GM18519 (cell line): Measurements from ENCODE around the gene SYVN1.
"Not testable (repeated sequence)": the region's sequence is repeated elsewhere in the genome, so short reads cannot be mapped to it uniquely, and the experiment has no call there.

Experiments used
- ATAC-seq: cut with Tn5 transposase; IDR thresholded peaks from one replicate; pipeline ENCODE4 v1.9.1; 2021; ENCODE audit warnings: mild to moderate bottlenecking, moderate library complexity; ENCODE audit not compliant: unreplicated experiment, low FRiP score

Gene SYVN1

DNA sequence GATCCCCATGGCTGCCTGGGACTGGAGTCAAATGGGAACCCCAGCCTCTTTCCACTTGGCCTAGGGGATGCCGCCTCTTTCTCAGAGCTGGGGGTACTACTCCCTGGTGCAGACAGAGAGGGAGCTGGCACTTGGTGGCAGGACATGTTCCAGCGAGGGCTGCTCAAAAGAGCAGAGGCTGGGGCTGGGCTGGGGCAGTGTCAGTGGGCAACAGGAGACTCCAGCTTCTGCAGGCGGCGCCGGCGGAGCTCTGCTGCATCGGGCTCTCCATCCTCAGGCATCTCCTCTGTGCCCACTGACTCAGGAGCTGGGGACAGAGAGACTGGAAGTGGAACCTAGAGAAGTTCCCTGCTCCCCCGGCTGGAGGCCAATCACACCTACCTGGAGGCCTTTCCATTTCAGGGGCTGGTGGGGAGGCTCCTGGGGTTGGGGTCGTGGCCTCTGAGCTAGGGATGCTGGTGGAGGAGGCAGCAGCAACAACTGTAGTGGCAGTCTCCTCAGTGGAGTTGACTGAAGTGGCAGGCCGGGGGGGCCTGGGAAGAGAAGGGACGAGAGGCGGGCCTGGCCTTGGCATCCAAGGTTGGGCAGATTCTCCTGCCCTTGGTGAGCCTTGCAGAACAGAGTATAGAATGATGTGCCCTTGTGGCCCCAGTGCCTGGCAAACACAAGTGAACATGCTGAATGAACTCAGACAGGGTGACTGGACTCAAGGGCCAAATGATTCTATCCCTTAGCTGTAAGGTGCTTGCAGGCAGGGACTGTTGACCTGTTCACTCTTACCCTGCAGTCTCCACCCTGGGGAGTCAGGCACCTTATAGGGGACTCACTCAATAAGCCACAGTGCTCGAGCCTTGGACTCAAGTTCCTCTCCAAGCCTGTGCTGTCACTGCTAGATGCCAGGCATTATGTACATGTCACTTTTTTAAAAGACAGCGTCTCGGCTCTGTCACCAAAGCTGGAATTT lies 5.9 kb downstream of the SYVN1 start:
- no peak for ATAC-seq

DNA sequence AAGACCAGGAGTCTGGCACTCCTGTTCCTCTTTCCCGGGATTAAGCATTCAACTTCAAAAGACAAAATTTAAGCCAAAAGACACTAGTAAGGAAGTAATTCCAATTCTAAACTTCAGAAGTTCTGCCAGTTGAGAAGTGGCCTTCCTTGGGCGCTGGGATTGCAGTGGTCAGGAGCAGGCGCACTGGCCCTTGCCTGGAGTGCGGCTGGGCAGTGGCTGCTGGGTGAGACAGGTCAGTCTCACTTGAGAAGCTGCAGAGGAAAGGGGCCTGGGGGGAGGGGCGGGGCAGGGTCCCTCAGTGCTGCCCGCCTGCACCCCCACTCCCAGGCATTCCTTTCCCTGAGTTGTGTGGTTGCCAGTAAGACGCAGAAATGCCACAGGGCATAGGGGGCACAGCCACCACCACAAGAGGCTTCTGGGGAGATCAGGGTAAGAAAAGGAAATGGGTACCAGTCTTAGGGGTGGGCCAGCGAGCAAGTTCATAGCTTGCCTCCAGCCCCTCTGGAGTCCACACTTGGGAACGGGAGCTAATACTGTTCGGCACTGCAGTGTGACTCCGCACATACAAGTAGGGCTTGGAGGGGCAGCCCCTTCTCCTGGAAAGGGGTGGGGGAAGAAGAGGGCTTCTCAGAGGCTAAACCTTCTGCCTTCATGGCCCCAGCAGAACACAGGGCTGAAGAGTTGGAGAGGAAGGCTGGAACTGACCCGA lies 6.7 kb downstream of the SYVN1 start:
- no peak for ATAC-seq

DNA sequence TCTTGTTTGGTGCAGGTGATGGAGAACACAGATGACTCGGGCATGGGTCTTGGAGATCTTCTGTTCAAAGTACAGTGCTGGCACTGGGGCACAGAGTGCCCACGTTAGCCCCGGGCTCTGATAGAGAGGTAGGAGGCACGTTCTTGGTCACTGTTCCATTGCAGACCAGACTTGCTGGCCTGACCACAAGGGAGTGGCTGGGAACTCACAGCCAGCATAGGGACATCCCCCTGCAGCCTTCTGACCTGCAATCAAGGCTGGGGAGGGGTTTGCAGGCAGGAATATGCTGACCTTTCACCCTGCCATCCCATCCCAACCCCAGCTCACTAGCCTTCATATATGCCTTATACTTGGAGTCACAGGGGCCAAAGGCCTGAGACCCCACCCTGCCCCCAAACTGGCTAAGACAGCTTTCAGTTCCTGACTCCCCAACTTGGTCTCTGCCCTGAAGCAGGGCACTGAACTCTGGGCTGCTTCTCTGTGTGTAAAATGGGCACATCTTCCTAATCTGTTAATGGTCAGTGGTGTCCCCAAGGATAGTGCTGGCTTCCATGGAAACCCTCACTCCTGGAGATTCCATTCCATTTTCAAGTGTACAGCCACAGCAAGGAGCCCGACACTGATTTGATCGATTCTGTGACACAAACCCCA lies 7.6 kb downstream of the SYVN1 start:
- ATAC-seq = no peak

DNA sequence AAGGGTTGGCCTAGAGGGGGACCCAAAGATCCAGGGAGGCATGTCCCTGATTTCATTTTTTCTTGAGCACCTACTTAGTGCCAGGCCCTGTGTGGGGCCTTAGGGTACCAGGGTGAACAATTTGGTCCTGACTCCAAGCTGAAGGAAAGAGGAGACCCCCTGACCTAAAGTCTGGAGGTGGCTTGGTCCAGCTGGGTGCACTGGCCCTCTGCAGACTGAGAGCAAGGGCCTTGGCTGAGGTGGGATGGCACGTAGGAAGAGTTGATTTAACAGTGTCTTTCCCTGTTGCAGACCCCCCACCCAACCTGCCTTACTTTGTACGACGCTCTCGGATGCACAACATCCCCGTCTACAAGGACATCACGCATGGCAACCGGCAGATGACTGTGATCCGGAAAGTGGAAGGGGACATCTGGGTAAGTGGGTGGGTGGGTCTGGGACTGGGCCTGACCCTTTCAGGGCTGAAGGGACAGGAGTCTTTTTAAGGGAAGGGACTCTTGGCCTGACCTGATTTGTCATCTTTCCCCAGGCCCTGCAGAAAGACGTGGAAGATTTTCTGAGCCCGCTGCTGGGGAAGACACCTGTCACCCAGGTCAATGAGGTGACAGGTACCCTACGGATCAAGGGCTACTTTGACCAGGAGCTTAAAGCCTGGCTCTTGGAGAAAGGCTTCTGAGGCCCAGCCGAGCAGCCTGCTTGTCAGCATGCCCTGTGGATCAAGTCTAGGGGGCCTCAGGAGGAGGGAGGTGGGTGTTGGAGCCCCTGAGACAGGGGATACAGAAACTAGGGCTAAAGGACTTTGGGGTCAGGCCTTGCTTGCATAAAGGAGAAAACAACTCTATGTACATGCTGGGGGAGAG lies 8.9 kb downstream of the SYVN1 start:
- ATAC-seq = no peak

DNA sequence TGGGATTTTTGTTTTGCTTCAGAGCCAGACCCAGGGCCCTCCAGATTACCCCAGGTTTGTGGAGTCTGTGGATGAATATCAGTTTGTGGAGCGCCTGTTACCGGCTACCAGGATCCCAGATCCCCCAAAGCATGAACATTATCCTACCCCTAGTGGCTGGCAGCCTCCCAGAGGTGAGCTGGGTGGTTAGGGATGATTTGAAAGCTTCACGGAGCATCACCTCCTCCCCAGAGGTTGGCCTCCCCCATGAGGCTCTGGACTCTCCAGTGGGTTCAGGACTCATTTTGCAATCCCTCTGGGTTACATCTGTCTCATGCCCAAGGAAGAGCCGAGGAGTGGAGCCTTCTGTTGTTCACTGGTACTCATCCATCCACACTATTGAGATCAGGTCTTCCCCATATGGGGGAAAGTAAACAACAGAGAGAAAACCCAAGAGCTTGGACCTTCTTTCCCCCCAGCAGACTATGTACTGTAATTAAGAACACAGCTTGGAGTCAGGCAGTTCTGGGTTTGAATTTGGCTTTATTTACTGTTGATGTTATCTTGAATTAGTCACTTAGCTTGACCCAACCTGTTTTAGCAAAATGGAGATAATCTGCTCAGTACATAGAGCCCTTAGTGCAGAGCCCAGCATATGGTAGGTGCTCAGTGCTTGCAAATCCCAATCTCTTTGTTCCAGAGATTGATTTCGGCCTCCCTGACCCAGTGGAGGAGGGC lies 9.7 kb downstream of the SYVN1 start:
- no peak for ATAC-seq

GRCh38 chr11:65121865-65122696 lies 12.2 kb downstream of the SYVN1 start, which contains the start of the genes FAU and MRPL49:
FAU (minus strand) TSS chr11:65122134; CDS start chr11:65121813, 321 bp downstream.
MRPL49 (plus strand) TSS chr11:65122321; CDS start chr11:65122347, 26 bp downstream.
- peak; percentile 52 for ATAC-seq

GRCh38 chr11:65121447-65121864 lies 12.9 kb downstream of the SYVN1 start:
- ATAC-seq = no peak

DNA sequence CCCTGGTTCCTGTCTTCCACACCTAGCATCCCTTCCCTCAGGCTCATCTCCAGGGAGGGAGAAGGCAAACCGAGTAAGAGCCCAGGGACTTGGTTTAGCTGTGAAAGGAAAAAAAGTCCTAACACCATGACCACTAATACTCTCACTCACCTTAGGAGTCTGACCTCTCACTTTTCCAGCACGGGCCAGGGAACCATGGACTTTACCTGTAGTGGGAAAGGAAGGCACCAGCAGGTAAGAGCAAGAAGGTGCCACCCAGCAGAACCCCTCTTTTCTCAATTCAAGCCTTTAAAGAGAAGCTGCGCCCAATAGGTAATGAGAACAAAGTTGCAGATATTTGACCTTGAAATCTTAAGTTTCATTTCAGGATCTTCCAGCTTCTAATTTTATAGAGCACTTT lies 13.5 kb downstream of the SYVN1 start:
- no peak for ATAC-seq

- ATAC-seq = no peak
These were observed 14.7 kb downstream of the SYVN1 start for GRCh38 chr11:65119670-65119995.

DNA sequence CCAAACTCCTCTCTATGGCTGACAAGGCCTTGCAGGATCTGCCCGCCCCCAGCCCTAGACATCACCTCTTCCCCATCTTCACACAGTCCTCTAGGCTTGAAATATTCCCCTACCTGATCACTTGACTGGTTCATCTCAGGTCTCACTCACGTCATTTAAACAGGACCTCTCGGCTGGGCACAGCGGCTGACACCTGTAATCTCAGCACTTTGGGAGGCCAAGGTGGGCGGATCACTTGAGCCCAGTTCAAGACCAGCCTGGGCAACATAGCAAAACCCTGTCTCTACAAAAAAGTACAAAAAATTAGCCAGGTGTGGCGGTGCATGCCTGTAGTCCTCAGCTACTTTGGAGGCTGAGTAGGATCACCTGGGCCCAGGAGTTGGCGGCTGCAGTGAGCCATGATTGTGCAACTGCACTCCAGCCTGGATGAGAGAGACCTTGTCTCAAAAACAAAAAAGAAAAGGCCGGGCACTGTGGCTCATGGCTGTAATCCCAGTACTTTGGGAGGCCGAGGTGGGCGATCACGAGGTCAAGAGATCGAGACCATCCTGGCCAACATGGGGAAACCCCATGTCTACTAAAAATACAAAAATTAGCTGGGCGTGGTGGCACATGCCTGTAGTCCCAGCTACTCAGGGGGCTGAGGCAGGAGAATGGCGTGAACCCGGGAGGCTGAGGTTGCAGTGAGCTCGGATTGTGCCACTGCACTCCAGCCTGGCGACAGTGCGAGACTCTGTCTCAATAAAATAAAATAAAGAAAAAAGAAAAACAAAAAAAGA lies 15.2 kb downstream of the SYVN1 start:
- not testable (repeated sequence) for ATAC-seq

DNA sequence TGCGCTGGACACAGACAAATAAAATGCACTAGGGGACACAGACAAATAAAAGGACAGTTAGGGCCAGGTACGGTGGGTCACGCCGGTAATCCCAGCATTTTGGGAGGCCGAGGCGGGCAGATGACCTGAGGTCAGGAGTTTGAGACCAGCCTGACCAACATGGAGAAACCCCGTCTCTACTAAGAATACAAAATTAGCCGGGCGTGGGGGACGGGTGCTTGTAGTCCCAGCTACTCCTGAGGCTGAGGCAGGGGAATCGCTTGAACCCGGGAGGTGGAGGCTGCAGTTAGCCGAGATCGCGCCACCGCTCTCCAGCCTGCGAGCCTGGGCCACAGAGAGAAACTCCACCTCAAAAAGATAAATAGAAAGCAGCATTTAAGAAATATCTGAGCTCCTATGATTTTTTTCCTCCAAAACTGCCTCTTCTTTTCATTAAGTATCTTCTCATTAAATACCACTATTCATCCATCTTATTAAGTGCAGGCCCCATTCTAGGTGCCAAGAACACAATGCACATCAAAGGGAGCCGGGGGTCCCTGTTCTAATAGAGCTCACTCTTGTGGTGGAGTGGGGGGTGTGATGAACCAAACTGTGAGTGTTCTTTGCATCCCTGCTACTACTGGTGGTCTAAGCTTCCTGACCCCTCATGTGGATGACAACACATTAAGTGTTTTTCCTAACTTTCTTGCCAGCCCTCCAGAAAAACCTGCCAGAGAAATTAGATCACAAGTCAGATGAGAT lies 16.1 kb downstream of the SYVN1 start:
- no peak for ATAC-seq

GRCh38 chr11:65117206-65118096 lies 16.9 kb downstream of the SYVN1 start, which contains the start of gene ZNHIT2:
ZNHIT2 (minus strand) TSS chr11:65117701; CDS start chr11:65117653, 48 bp downstream.
- peak; percentile 29 for ATAC-seq

DNA sequence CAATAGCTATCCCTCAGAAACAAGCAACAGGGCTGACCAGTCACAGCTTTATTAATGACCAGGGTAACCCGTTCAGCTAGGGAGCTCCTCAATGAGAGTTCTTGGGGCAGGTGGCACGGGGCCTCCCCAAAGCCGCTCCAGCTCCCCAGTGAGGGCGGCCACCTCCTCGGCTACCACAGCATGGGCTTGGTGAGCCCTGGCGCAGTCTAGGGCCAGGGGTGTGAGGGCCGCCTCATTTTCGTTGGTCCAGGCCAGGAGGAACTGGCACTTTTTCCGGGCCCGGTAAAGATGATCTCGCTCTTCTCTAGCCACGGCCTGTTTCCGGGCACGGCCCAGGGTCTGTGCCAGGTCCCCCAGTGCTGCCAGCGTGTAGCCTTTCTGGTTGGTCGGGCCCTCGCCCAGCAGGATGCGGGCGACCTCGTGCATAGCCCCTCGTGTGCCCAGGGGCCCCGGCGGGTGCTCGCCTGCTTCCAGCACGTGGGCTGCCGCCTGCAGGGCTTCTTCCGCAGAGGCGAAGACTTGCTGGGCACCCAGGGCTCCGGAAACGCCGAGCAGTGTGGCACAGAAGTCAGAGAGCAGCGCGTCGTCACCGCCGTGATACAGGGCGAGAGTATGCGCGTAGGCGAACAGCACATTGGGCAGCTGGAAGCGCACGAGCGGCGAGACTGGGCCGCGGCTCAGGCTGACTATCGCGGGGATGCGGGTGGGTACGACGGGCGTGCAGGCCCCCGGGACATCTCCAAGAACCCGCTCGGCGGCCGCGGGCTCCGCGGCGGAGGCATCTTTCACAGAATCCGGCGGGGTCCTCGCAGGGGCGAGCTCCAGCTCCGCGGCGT lies 17.7 kb downstream of the SYVN1 start:
- no peak for ATAC-seq

DNA sequence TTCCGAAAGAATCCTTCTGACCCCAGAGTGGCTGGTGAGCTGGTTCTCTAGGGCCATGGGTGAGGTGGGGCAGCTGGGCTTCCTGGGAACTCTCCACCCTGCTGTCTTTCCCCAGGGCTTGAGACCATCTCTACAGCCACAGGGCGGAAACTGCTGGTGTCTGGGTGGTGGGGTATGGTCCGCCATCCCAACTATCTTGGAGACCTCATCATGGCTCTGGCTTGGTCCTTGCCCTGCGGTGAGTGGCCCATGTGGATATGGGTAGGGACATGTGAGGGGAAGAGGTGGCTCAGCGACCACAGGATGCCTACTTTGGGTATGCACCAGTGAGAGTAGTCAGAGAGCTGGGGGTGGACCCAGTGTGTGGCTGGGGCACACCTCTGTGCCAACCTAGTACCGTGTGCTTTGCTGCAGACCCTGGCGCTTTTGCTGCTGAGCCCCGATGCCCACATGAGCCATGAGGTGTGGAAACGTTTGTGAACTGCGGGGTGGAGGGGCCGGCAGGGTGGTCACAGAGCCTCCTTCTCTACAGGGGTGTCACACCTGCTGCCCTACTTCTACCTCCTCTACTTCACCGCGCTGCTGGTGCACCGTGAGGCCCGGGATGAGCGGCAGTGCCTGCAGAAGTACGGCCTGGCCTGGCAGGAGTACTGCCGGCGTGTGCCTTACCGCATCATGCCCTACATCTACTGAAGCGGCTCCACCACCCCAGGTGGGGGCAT lies 18.8 kb downstream of the SYVN1 start:
- ATAC-seq = no peak
